Panc1 (cell line): ENCODE measurements around the gene B4GALNT1. TPM values are rescaled to one million over a fixed set of nuclear protein-coding genes. Genes with fewer than 3 reads are reported as not detected.

Experiments
- ATAC-seq: fragments of 200-7000 bp; cut with Tn5 transposase; 2 replicates; pipeline ENCODE4 v1.9.1; 2020; ENCODE audit warnings: mild to moderate bottlenecking, moderate library complexity
- BruUV-seq: library from RNA; stranded (reverse); fragments of 400-500 nt; replicated peaks from 2 replicates; lab custom pipeline; 2021; lab: Mats Ljungman, UMichigan
- CTCF ChIA-PET: fragments of 300-600 bp; sonication (Branson Sonifier 250); formaldehyde crosslinking; loops from one replicate; lab custom pipeline; 2022; ENCODE audit warnings: antibody characterized with exemption; lab: Charles Lee
- POLR2A ChIA-PET: fragments of 300-600 bp; sonication (Branson Sonifier 250); formaldehyde crosslinking; loops from one replicate; lab custom pipeline; 2022; ENCODE audit warnings: antibody characterized with exemption; lab: Charles Lee
- DNase-seq: peaks from one replicate; pipeline ENCODE4 v3.0.0-alpha.2; 2010; ENCODE audit warnings: low read depth, low spot score
- H3K27ac ChIP-seq: 2 replicates; pipeline ENCODE4 v1.5.1; 2011; ENCODE audit warnings: mild to moderate bottlenecking, low read length, inconsistent platforms
- H3K27me3 ChIP-seq: fragments of 200-500 bp; sonication (Bioruptor generic); 2 replicates; pipeline ENCODE4 v1.6.0; 2014; ENCODE audit warnings: low read length, inconsistent platforms; ENCODE audit not compliant: control insufficient read depth, insufficient read depth
- H3K36me3 ChIP-seq: fragments of 200-500 bp; sonication (Bioruptor generic); 2 replicates; pipeline ENCODE4 v1.5.1; 2014; ENCODE audit warnings: inconsistent platforms, mild to moderate bottlenecking, low read length, moderate library complexity; ENCODE audit not compliant: control insufficient read depth, insufficient read depth
- H3K4me1 ChIP-seq: 2 replicates; pipeline ENCODE4 v1.5.1; 2011; ENCODE audit warnings: inconsistent platforms, mild to moderate bottlenecking, low read length, moderate library complexity; ENCODE audit not compliant: control insufficient read depth, insufficient read depth
- H3K4me3 ChIP-seq, 2 experiments: 2 replicates each; pipeline ENCODE4 v1.5.1; 2011 to 2012; ENCODE audit warnings: low read depth in 2 of 2, low read length in 2 of 2, mild to moderate bottlenecking in 2 of 2, inconsistent platforms in 1 of 2, moderate library complexity in 1 of 2
- H3K9me3 ChIP-seq: fragments of 200-500 bp; sonication (Bioruptor generic); 2 replicates; pipeline ENCODE4 v1.5.1; 2014; ENCODE audit warnings: low read depth, mild to moderate bottlenecking, inconsistent platforms, low read length, moderate library complexity; ENCODE audit not compliant: control insufficient read depth, insufficient read depth
- CTCF ChIP-seq: fragments of 450-650 bp; IDR thresholded peaks from 2 replicates; pipeline ENCODE4 v1.5.1; 2017; ENCODE audit warnings: mild to moderate bottlenecking
- POLR2AphosphoS5 ChIP-seq: IDR thresholded peaks from 2 replicates; pipeline ENCODE4 v1.6.1; 2012; ENCODE audit warnings: mild to moderate bottlenecking, low read depth, low read length, moderate library complexity
- REST ChIP-seq, 2 experiments: IDR thresholded peaks; 2 replicates each; pipeline ENCODE4 v1.6.1; 2011 to 2012; ENCODE audit warnings: low read depth in 2 of 2, control low read depth in 1 of 2, low read length in 1 of 2, mild to moderate bottlenecking in 1 of 2, moderate library complexity in 1 of 2; ENCODE audit not compliant: insufficient read depth in 1 of 2
- SIN3A ChIP-seq: IDR thresholded peaks from 2 replicates; pipeline ENCODE4 v1.6.1; 2012; ENCODE audit warnings: low read depth, mild to moderate bottlenecking, low read length, moderate library complexity, borderline replicate concordance; ENCODE audit not compliant: insufficient read depth
- TCF7L2 ChIP-seq: IDR thresholded peaks from 2 replicates; pipeline ENCODE4 v1.6.1; 2011; ENCODE audit warnings: mild to moderate bottlenecking, low read depth, low read length, inconsistent platforms
- in situ Hi-C: cut with HindIII; loops from 2 replicates; pipeline ENCODE4 v1.10.0; 2016; ENCODE audit warnings: low sequenced_read_pairs, low pct_unique_long_range_greater_than_20kb
- intact Hi-C: fragments of 100-400 bp; cut with micrococcal nuclease; formaldehyde crosslinking; loops from one replicate; pipeline ENCODE4 v1.10.0; 2022; ENCODE audit not compliant: unreplicated experiment
- total RNA-seq: library from RNA; stranded (reverse); gene quantifications from one replicate; pipeline ENCODE4 v1.2.1, GENCODE V29; 2021; ENCODE audit not compliant: unreplicated experiment

Gene B4GALNT1
- total RNA-seq, 1 experiment from 2014 or later = 48.6 TPM

GRCh38 chr12:57586128-57586527 is 46.9 kb downstream of the B4GALNT1 start:
- ChIA-PET POLR2A (no interaction called here), CTCF (no interaction called here)
- no peaks in the 10 kb centered on the region for H3K27me3 ChIP-seq
- H3K27ac ChIP-seq = no peak overlapping the region
- in situ Hi-C loops = no loop called here
- BruUV-seq = no TSS peak
- no peak overlapping the region for H3K4me3 ChIP-seq
- peaks cover 3% of the 10 kb centered on the region; the same call in 1 of the 2 replicates for H3K4me1 ChIP-seq
- intact Hi-C loops = no loop called here
- H3K9me3 ChIP-seq = no peaks in the 10 kb centered on the region
- TF ChIP-seq REST (IDR thresholded peaks at IDR 0.05; ENCODE audit: insufficient read depth in 1 of 2, low read depth in 2 of 2, low read length in 1 of 2) (no peak), POLR2AphosphoS5 (no peak), CTCF (no peak), TCF7L2 (no peak), SIN3A (no peak)
- no peak for DNase-seq
- ATAC-seq = no peak
- H3K36me3 ChIP-seq = no peaks in the 10 kb centered on the region

GRCh38 chr12:57585156-57585555 is 47.8 kb downstream of the B4GALNT1 start:
- ChIA-PET POLR2A (interaction anchor here (0.7 kb wide), 1 partner anchor 74 kb away, joined by 3 read pairs; no protein-coding TSS in a partner anchor), CTCF (interaction anchor here (0.6 to 1.7 kb wide), 2 partner anchors 42 to 260 kb away, joined by 3 to 6 read pairs; no protein-coding TSS in a partner anchor)
- in situ Hi-C loops (no loop called here), intact Hi-C loops (no loop called here)
- Histone ChIP-seq H3K27ac (no peak overlapping the region), H3K4me3 (no peak overlapping the region), H3K36me3 (no peaks in the 10 kb centered on the region), H3K9me3 (no peaks in the 10 kb centered on the region), H3K4me1 (no peaks in the 10 kb centered on the region), H3K27me3 (no peaks in the 10 kb centered on the region)
- BruUV-seq = no TSS peak
- ATAC-seq (no peak), DNase-seq (no peak)
- TF ChIP-seq SIN3A = no peak
- no peak for TF ChIP-seq REST (IDR thresholded peaks at IDR 0.05; ENCODE audit: insufficient read depth in 1 of 2, low read depth in 2 of 2, low read length in 1 of 2)
- no peak for TF ChIP-seq TCF7L2
- TF ChIP-seq CTCF = no peak
- no peak for TF ChIP-seq POLR2AphosphoS5
